ENCODE results near the gene LITAF. TPM values are rescaled to one million over a fixed set of nuclear protein-coding genes. Genes with fewer than 3 reads are reported as not detected.

Gene LITAF
- total RNA-seq, 6 donors from 2014 or later = 65.8 to 281 (median 113) TPM

GRCh38 chr16:11503566-11503965 lies 83.2 kb downstream of the LITAF start:
- ATAC-seq (ENCODE audit: low FRiP score in 2 of 2) (no peak), DNase-seq (no peak)
- no peak for TF ChIP-seq CTCF (IDR thresholded peaks at IDR 0.05)
- no peak for TF ChIP-seq EP300 (IDR thresholded peaks at IDR 0.05)
- no peak for TF ChIP-seq POLR2AphosphoS5 (IDR thresholded peaks at IDR 0.05)
- H3K27ac ChIP-seq = no peak overlapping the region
- peaks cover 0 to 1% (median under 1%) of the 10 kb centered on the region in 4 donors for H3K4me1 ChIP-seq
- 53 to 61% methylated on average over 8 to 10 of the region's 10 CpGs for WGBS, 2 donors
- no peaks in the 10 kb centered on the region for H3K9me3 ChIP-seq
- no peak overlapping the region for H3K4me3 ChIP-seq
- no peaks in the 10 kb centered on the region for H3K27me3 ChIP-seq
- H3K36me3 ChIP-seq = no peaks in the 10 kb centered on the region

- ATAC-seq (ENCODE audit: low FRiP score in 2 of 2) (no peak), DNase-seq (no peak)
- Histone ChIP-seq H3K4me3 (no peak overlapping the region), H3K27ac (no peak overlapping the region), H3K36me3 (no peaks in the 10 kb centered on the region), H3K9me3 (no peaks in the 10 kb centered on the region), H3K27me3 (no peaks in the 10 kb centered on the region), H3K4me1 (peaks cover 4 to 15% (median 7%) of the 10 kb centered on the region in 4 donors)
- TF ChIP-seq POLR2AphosphoS5 (IDR thresholded peaks at IDR 0.05) (no peak), EP300 (IDR thresholded peaks at IDR 0.05) (no peak)
- 41 to 68% methylated on average over 2 to 4 of the region's 4 CpGs for WGBS, 2 donors
These were observed 84.5 kb downstream of the LITAF start for GRCh38 chr16:11502239-11502638.

- Histone ChIP-seq H3K4me3 (no peak overlapping the region), H3K27me3 (no peaks in the 10 kb centered on the region), H3K36me3 (no peaks in the 10 kb centered on the region), H3K4me1 (peaks cover 10 to 21% (median 13%) of the 10 kb centered on the region in 4 donors), H3K9me3 (no peaks in the 10 kb centered on the region), H3K27ac (no peak overlapping the region)
- DNase-seq (no peak), ATAC-seq (ENCODE audit: low FRiP score in 2 of 2) (no peak)
- TF ChIP-seq EP300 (IDR thresholded peaks at IDR 0.05) (no peak), CTCF (IDR thresholded peaks at IDR 0.05) (no peak), POLR2A (IDR thresholded peaks at IDR 0.05) (no peak), POLR2AphosphoS5 (IDR thresholded peaks at IDR 0.05) (no peak)
- WGBS, 2 donors = 68 to 80% methylated on average over 4 to 9 of the region's 9 CpGs
These were observed 85.1 kb downstream of the LITAF start for GRCh38 chr16:11501632-11502031.

GRCh38 chr16:11500700-11501346 lies 85.9 kb downstream of the LITAF start:
- H3K9me3 ChIP-seq = no peaks in the 10 kb centered on the region
- H3K27me3 ChIP-seq = no peaks in the 10 kb centered on the region
- ATAC-seq (ENCODE audit: low FRiP score in 2 of 2) = no peak
- DNase-seq = no peak
- no peaks in the 10 kb centered on the region for H3K36me3 ChIP-seq
- WGBS, 2 donors = 75 to 76% methylated on average over 5 to 23 of the region's 24 CpGs
- TF ChIP-seq POLR2AphosphoS5 (IDR thresholded peaks at IDR 0.05) (no peak), EP300 (IDR thresholded peaks at IDR 0.05) (no peak), CTCF (IDR thresholded peaks at IDR 0.05) (no peak), POLR2A (IDR thresholded peaks at IDR 0.05) (no peak)
- H3K4me1 ChIP-seq = peaks cover 12 to 23% (median 19%) of the 10 kb centered on the region in 4 donors
- H3K27ac ChIP-seq = no peak overlapping the region
- no peak overlapping the region for H3K4me3 ChIP-seq

GRCh38 chr16:11499295-11500089 lies 87.2 kb downstream of the LITAF start:
- H3K27me3 ChIP-seq = no peaks in the 10 kb centered on the region
- DNase-seq (no peak), ATAC-seq (ENCODE audit: low FRiP score in 2 of 2) (no peak)
- no peak for TF ChIP-seq CTCF (IDR thresholded peaks at IDR 0.05)
- no peak for TF ChIP-seq POLR2A (IDR thresholded peaks at IDR 0.05)
- TF ChIP-seq EP300 (IDR thresholded peaks at IDR 0.05) = no peak
- no peak for TF ChIP-seq POLR2AphosphoS5 (IDR thresholded peaks at IDR 0.05)
- H3K36me3 ChIP-seq = no peaks in the 10 kb centered on the region
- 71 to 80% methylated on average over 5 to 7 of the region's 7 CpGs for WGBS, 2 donors
- no peak overlapping the region for H3K4me3 ChIP-seq
- H3K27ac ChIP-seq = peak overlapping the region in 1 of 4 donors; percentile 44
- H3K9me3 ChIP-seq = no peaks in the 10 kb centered on the region
- H3K4me1 ChIP-seq = peaks cover 21 to 31% (median 25%) of the 10 kb centered on the region in 4 donors
